ENCODE results near the gene RBM33. TPM values are rescaled to one million over a fixed set of nuclear protein-coding genes. Genes with fewer than 3 reads are reported as not detected.

RBM33 gene
- total and polyA plus RNA-seq, 9 of the 15 experiments (the other 6 are each of a cell fraction or from before 2014, with no cell fraction given), result 4.4 to 80.7 (median 27.3) TPM

DNA sequence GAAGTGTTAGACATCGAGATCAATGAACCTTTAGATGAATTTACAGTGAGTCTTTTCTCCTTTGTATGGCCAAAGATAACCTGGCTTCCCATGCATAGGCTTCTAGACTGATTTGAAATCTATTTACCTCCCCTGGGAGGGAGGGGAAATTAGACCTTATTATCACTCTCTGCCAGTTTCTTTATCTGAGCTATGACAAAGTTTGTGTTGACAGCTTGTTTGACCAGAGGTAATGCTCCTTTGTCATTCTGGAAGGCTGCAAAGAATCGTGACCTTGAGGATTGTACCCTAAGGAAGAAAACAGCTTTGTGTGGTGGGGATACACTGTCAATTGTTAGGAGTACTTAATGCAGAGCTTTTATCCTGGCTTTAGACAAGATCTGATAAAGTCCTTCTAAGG lies 36.4 kb downstream of the RBM33 start:
- TSS peak; percentile 5 for BruUV-seq (replicated peaks)
- in situ Hi-C loops (cut with MboI) (no loop called here), intact Hi-C loops (cut with micrococcal nuclease) (no loop called here)
- H3K27ac ChIP-seq (ENCODE audit: extremely low read depth, low read depth, low read length), result peak overlapping the region; percentile 13; the same call in 1 of the 3 replicates
- H3K4me2 ChIP-seq (ENCODE audit: insufficient read depth, low read length), result no peak overlapping the region; the same call in 1 of the 2 replicates
- H3K9me3 ChIP-seq (replicated peaks; ENCODE audit: control insufficient read depth, insufficient read depth, low read depth, low read length), result no peaks in the 10 kb centered on the region
- WGBS (ENCODE audit: insufficient coverage, low coverage, missing lambda C conversion rate), result 12% methylated on average over 2 of the region's 2 CpGs
- peaks cover 83% of the 10 kb centered on the region for H3K79me2 ChIP-seq (ENCODE audit: control insufficient read depth, insufficient read depth, low read length)
- CTCF ChIA-PET (ENCODE audit: low intra/inter-chr PET ratio), result no interaction called here
- H3K27me3 ChIP-seq (ENCODE audit: control insufficient read depth in 2 of 2, insufficient read depth in 2 of 2, low read length in 2 of 2), result no peaks in the 10 kb centered on the region
- no peak overlapping the region for H3K9ac ChIP-seq (ENCODE audit: insufficient read depth in 1 of 2, low read depth in 2 of 2, low read length in 2 of 2)
- peaks cover 31% of the 10 kb centered on the region for H4K20me1 ChIP-seq (replicated peaks; ENCODE audit: control insufficient read depth, insufficient read depth, low read length)
- peaks cover 6% of the 10 kb centered on the region for H3K9me1 ChIP-seq (ENCODE audit: control insufficient read depth, insufficient read depth, low read length)
- DNase-seq (ENCODE audit: extremely low read depth in 1 of 4, low spot score in 3 of 4), result peak in 2 of 4 experiments; percentile 59 to 63
- FAIRE-seq, result peak; percentile 67
- H2AFZ ChIP-seq (ENCODE audit: low read depth, low read length), result no peak overlapping the region
- H3K4me1 ChIP-seq (replicated peaks in 1 of 2; ENCODE audit: control insufficient read depth in 2 of 2, insufficient read depth in 2 of 2, low read length in 2 of 2), result peaks cover 0 to 41% of the 10 kb centered on the region in 2 experiments; a peak in 4 of 5 replicates
- ATAC-seq, result peak; percentile 45
- H3K4me3 ChIP-seq, result no peak overlapping the region
- peaks cover 81% of the 10 kb centered on the region for H3K36me3 ChIP-seq (ENCODE audit: control insufficient read depth, insufficient read depth, low read length)
- POLR2A ChIA-PET, result interaction anchor here (0.7 to 1.8 kb wide), 7 partner anchors 9 to 49 kb away, joined by 3 to 6 read pairs (median 5); no protein-coding TSS in a partner anchor
- TF ChIP-seq MEIS2 (IDR thresholded peaks at IDR 0.05; ENCODE audit: partially characterized antibody) (peak; percentile 95), ZMIZ1 (IDR thresholded peaks at IDR 0.05; ENCODE audit: low read depth in 2 of 2, low read length in 2 of 2) (peak in 1 of 2 experiments; percentile 60; a peak in 1 of 4 replicates), TAL1 (IDR thresholded peaks at IDR 0.05) (peak; percentile 79), JUNB (CRISPR knock-in tag; conservative IDR thresholded peaks at IDR 0.05) (no peak), BHLHE40 (IDR thresholded peaks at IDR 0.05; ENCODE audit: low read length) (0 out of 2 replicates have a peak, but pooled peaks have one; percentile 36), SOX6 (IDR thresholded peaks at IDR 0.05) (peak; percentile 96), SMARCA4 (IDR thresholded peaks at IDR 0.05) (peak; percentile 85), SMARCC2 (IDR thresholded peaks at IDR 0.05; ENCODE audit: low read depth) (0 out of 2 replicates have a peak, but pooled peaks have one; percentile 33), TCF3 (CRISPR knock-in tag; IDR thresholded peaks at IDR 0.05) (peak; percentile 88), CBFA2T2 (conservative IDR thresholded peaks at IDR 0.05) (peak; percentile 69; the same call in 1 of the 2 replicates), MCM7 (IDR thresholded peaks at IDR 0.05) (no peak), PML (IDR thresholded peaks at IDR 0.05; ENCODE audit: low read length) (peak; percentile 37; the same call in 1 of the 2 replicates), NFE2 (IDR thresholded peaks at IDR 0.05; ENCODE audit: low read depth) (peak; percentile 2; the same call in 1 of the 2 replicates), ZNF239 (CRISPR knock-in tag; IDR thresholded peaks at IDR 0.05) (no peak), CBFA2T3 (IDR thresholded peaks at IDR 0.05) (peak; percentile 85)
- TF ChIP-seq, protein P1, sequence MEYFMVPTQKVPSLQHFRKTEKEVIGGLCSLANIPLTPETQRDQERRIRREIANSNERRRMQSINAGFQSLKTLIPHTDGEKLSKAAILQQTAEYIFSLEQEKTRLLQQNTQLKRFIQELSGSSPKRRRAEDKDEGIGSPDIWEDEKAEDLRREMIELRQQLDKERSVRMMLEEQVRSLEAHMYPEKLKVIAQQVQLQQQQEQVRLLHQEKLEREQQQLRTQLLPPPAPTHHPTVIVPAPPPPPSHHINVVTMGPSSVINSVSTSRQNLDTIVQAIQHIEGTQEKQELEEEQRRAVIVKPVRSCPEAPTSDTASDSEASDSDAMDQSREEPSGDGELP (CRISPR knock-in tag; IDR thresholded peaks at IDR 0.05; ENCODE audit: borderline replicate concordance), result no peak
- TF ChIP-seq, protein P2, sequence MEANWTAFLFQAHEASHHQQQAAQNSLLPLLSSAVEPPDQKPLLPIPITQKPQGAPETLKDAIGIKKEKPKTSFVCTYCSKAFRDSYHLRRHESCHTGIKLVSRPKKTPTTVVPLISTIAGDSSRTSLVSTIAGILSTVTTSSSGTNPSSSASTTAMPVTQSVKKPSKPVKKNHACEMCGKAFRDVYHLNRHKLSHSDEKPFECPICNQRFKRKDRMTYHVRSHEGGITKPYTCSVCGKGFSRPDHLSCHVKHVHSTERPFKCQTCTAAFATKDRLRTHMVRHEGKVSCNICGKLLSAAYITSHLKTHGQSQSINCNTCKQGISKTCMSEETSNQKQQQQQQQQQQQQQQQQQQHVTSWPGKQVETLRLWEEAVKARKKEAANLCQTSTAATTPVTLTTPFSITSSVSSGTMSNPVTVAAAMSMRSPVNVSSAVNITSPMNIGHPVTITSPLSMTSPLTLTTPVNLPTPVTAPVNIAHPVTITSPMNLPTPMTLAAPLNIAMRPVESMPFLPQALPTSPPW (CRISPR knock-in tag; IDR thresholded peaks at IDR 0.05), result peak; percentile 49

Measured in K562 (cell line).